GM12878 (cell line): ENCODE measurements around the gene METTL23. TPM values are rescaled to one million over a fixed set of nuclear protein-coding genes. Genes with fewer than 3 reads are reported as not detected.

Experiments used
- ATAC-seq: fragments of 200-7000 bp; cut with Tn5 transposase; 3 replicates; pipeline ENCODE4 v1.9.1; 2020; ENCODE audit warnings: mild to moderate bottlenecking, moderate library complexity
- BruUV-seq: library from RNA; stranded (reverse); fragments of 400-500 nt; replicated peaks from 2 replicates; lab custom pipeline; 2021; lab: Mats Ljungman, UMichigan
- CTCF ChIA-PET: fragments of 300-600 bp; sonication (Branson Sonifier 250); formaldehyde crosslinking; extraction: SDS; loops from one replicate; lab custom pipeline; 2021; ENCODE audit warnings: inconsistent platforms; lab: Yijun Ruan, JAX
- POLR2A ChIA-PET: fragments of 350-600 bp; formaldehyde crosslinking; extraction: SDS; loops from one replicate; lab custom pipeline; 2021; ENCODE audit warnings: inconsistent platforms; lab: Charles Lee
- RAD21 ChIA-PET: fragments of 300-600 bp; sonication (Branson Sonifier 250); formaldehyde crosslinking; loops from one replicate; lab custom pipeline; 2023; ENCODE audit warnings: antibody characterized with exemption; ENCODE audit not compliant: unreplicated experiment; lab: Charles Lee
- SMC1A ChIA-PET: fragments of 300-600 bp; sonication (Branson Sonifier 250); formaldehyde crosslinking; loops from one replicate; lab custom pipeline; 2023; ENCODE audit not compliant: unreplicated experiment, uncharacterized antibody; lab: Charles Lee
- DNase-seq: peaks from one replicate; pipeline ENCODE4 v3.0.0-alpha.2; 2011; ENCODE audit warnings: low read depth, low spot score
- FAIRE-seq: peaks from 3 replicates; lab custom pipeline; 2011; peaks lifted over from hg19 to GRCh38; lab: Jason Lieb, UNC
- H2AFZ ChIP-seq: 2 replicates; pipeline ENCODE4 v1.6.0; 2011; ENCODE audit warnings: low read depth, low read length, control low read depth; ENCODE audit not compliant: control insufficient read depth
- H3K27ac ChIP-seq: 2 replicates; pipeline ENCODE4 v1.5.1; 2011; ENCODE audit warnings: control low read depth; ENCODE audit not compliant: control insufficient read depth, insufficient read depth
- H3K27me3 ChIP-seq, 2 experiments: replicated peaks in 1 of 2; 2 replicates each; pipeline versions ENCODE4 v1.6.0 to v1.6.1; 2011; ENCODE audit warnings: low read length in 1 of 2; ENCODE audit not compliant: control insufficient read depth in 2 of 2, insufficient read depth in 2 of 2
- H3K36me3 ChIP-seq, 2 experiments: 2 replicates each; pipeline ENCODE4 v1.5.1; 2011; ENCODE audit warnings: low read length in 1 of 2; ENCODE audit not compliant: control insufficient read depth in 2 of 2, insufficient read depth in 2 of 2
- H3K4me1 ChIP-seq: 2 replicates; pipeline ENCODE4 v1.6.1; 2011; ENCODE audit warnings: mild to moderate bottlenecking, low read length, moderate library complexity, mixed read lengths; ENCODE audit not compliant: control insufficient read depth, insufficient read depth
- H3K4me2 ChIP-seq: 2 replicates; pipeline ENCODE4 v1.6.0; 2011; ENCODE audit warnings: control low read depth; ENCODE audit not compliant: control insufficient read depth, insufficient read depth
- H3K4me3 ChIP-seq: fragments of 200-600 bp; sonication (generic); 2 replicates; pipeline ENCODE4 v1.5.1; 2016
- H3K79me2 ChIP-seq: 2 replicates; pipeline ENCODE4 v1.6.0; 2011; ENCODE audit warnings: low read length; ENCODE audit not compliant: control insufficient read depth, insufficient read depth
- H3K9ac ChIP-seq: 2 replicates; pipeline ENCODE4 v1.8.0; 2011; ENCODE audit warnings: low read length, control low read depth, mixed read lengths; ENCODE audit not compliant: control insufficient read depth, insufficient read depth
- H3K9me3 ChIP-seq: replicated peaks from 3 replicates; pipeline ENCODE4 v1.5.1; 2011; ENCODE audit warnings: mild to moderate bottlenecking, low read length; ENCODE audit not compliant: control insufficient read depth, insufficient read depth
- H4K20me1 ChIP-seq: 2 replicates; pipeline ENCODE4 v1.6.0; 2011; ENCODE audit not compliant: control insufficient read depth, insufficient read depth
- BCL11A ChIP-seq: IDR thresholded peaks from 2 replicates; pipeline ENCODE4 v1.6.1; 2011; ENCODE audit warnings: low read depth, low read length
- FOXK2 ChIP-seq: fragments of 450-650 bp; IDR thresholded peaks from 2 replicates; pipeline ENCODE4 v1.6.1; 2017; ENCODE audit warnings: mild to moderate bottlenecking, moderate library complexity
- PAX5 ChIP-seq: IDR thresholded peaks from 2 replicates; pipeline ENCODE4 v1.6.1; 2011; ENCODE audit warnings: low read depth, low read length, borderline replicate concordance
- POLR2A ChIP-seq: IDR thresholded peaks from 2 replicates; pipeline ENCODE4 v1.6.1; 2011; ENCODE audit warnings: low read depth, mild to moderate bottlenecking, low read length
- POLR2AphosphoS5 ChIP-seq: IDR thresholded peaks from 2 replicates; pipeline ENCODE4 v1.6.1; 2011; ENCODE audit warnings: mild to moderate bottlenecking, low read length, inconsistent platforms
- POU2F2 ChIP-seq: IDR thresholded peaks from 3 replicates; pipeline ENCODE4 v1.6.1; 2011; ENCODE audit warnings: low read depth, mild to moderate bottlenecking, low read length, borderline replicate concordance
- SMAD5 ChIP-seq: IDR thresholded peaks from 2 replicates; pipeline ENCODE4 v1.6.1; 2016; ENCODE audit warnings: antibody characterized with exemption, low read depth
- ZBED1 ChIP-seq: IDR thresholded peaks from 2 replicates; pipeline ENCODE4 v1.6.1; 2016; ENCODE audit warnings: borderline replicate concordance
- WGBS: methylation state at CpG from one replicate; pipeline ENCODE4 v1.1.6; 2016; ENCODE audit warnings: low lambda C conversion rate; ENCODE audit not compliant: insufficient replicate concordance, insufficient coverage; ENCODE audit errors: missing lambda C conversion rate; 5-methylcytosine and 5-hydroxymethylcytosine counted together
- in situ Hi-C: fragments of 300-500 bp; cut with MboI; formaldehyde crosslinking; loops from 9 replicates; pipeline ENCODE4 v1.14.3; 2018; ENCODE audit warnings: mixed read lengths
- intact Hi-C: fragments of 100-400 bp; cut with micrococcal nuclease; formaldehyde crosslinking; loops from one replicate; pipeline ENCODE4 v1.14.2; 2022; ENCODE audit not compliant: unreplicated experiment
- polyA plus RNA-seq, 11 experiments: library from polyadenylated mRNA; depleted of rRNA in 4 of 11; unstranded in 6 of 11; stranded (reverse) in 5 of 11; fragments of >200 nt; fragmentation: Nextera tagmentation in 4 of 11; fragmentation: Illumina TruSeq in 1 of 11; extraction: Ambion mirVana in 4 of 11; extraction: Trizol in 1 of 11; gene quantifications; 1 replicate in 1 of 11; 2 replicates in 10 of 11; pipeline versions ENCODE4 v1.2.1 to v1.2.3, GENCODE V29; 2011 to 2016; ENCODE audit warnings: inconsistent platforms in 2 of 11, missing spikeins in 2 of 11, low read depth in 1 of 11
- total RNA-seq, 4 experiments: library from RNA; depleted of rRNA in 3 of 4; stranded (reverse); fragments of >200 nt in 3 of 4; fragmentation: Illumina TruSeq in 1 of 4; extraction: Trizol in 1 of 4; gene quantifications; 2 replicates each; pipeline versions ENCODE4 v1.2.1 to v1.2.3, GENCODE V29; 2013 to 2021

The METTL23 gene
- total and polyA plus RNA-seq, 10 of the 15 experiments (the other 5 are each of a cell fraction or from before 2014, with no cell fraction given) = 25.6 to 61.5 (median 30.9) TPM

DNA sequence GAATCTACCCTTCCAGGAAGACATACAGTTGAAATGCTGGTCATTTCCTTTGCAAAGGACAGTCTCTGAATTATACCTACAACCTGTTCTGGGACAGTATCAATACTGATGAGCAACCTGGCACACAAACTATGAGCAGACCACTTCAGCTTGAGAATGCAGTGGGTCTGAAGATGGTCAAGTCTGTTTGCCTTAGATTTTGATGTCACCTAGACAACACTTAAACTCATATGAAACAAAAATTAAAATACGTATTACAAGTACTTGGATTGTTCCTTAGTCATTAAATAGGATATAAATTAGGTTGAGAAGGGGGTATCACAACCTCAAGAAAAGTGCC lies 6.9 kb downstream of the METTL23 start:
- ChIA-PET POLR2A (interaction anchor here (1.0 kb wide), 1 partner anchor 284 kb away, joined by 3 read pairs; no protein-coding TSS in a partner anchor), CTCF (interaction anchor here (0.5 kb wide), 1 partner anchor 356 kb away, joined by 3 read pairs; no protein-coding TSS in a partner anchor)

DNA sequence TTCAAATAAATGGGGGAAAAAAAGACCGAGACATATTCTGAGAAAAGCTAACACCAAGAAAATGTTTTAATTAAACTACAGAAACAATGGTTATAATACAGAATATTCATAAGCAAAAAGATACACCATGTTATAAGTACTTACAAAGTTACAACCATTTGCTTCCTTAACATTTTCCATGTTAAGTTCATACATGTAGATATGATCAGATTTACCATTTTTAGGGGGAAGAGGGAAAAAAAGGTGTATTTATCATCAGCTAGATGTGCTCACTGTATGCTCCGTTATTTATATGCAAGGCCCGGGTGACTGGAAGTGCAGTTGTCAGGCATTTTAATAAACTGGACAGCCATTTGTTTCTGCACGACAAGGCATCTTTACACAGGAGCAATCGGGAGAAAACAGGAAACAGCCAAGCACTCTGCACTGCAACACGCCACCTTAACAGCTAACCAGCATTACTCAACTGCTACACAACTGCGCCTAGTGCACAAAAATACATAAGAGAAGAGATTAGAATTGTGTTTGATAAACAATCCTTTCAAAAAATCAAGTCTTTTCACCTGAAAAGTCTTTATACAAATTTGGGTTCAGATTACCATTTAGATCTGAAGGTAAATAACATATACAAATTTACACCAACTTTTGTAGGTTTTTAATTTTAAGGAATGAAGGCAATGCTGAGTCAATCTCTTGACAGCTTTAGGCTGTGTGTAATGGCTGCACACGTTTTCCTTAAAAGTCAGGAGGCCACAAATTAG lies 7.6 kb downstream of the METTL23 start:
- ChIA-PET POLR2A (interaction anchor here (0.6 to 6.4 kb wide), 3 partner anchors 8 to 284 kb away, joined by 3 to 60 read pairs (median 6); partner anchors contain the start of genes JMJD6 and METTL23), CTCF (interaction anchor here (1.2 to 1.4 kb wide), 2 partner anchors 19 to 176 kb away, joined by 3 to 4 read pairs; no protein-coding TSS in a partner anchor), SMC1A (interaction anchor here (0.6 to 1.2 kb wide), 2 partner anchors 86 to 1412 kb away, joined by 3 read pairs; partner anchors contain the start of gene C17orf99), RAD21 (interaction anchor here (1.6 kb wide), 1 partner anchor 174 kb away, joined by 4 read pairs; no protein-coding TSS in a partner anchor)
- Histone ChIP-seq H3K4me3 (peak overlapping the region; percentile 87), H2AFZ (no peak overlapping the region), H3K9ac (peak overlapping the region; percentile 97), H3K9me3 (no peaks in the 10 kb centered on the region; the same call in 2 of the 3 replicates), H3K36me3 (peaks cover 8 to 36% of the 10 kb centered on the region in 2 experiments), H3K4me1 (no peaks in the 10 kb centered on the region; the same call in none of the 2 replicates), H3K4me2 (peak overlapping the region; percentile 75), H4K20me1 (no peaks in the 10 kb centered on the region; the same call in 1 of the 2 replicates), H3K27me3 (no peaks in the 10 kb centered on the region), H3K79me2 (peaks cover 87% of the 10 kb centered on the region), H3K27ac (peak overlapping the region; percentile 45)
- WGBS = 2% methylated on average over 8 of the region's 8 CpGs
- TF ChIP-seq POLR2A (peak; percentile 48; the same call in 1 of the 2 replicates), BCL11A (no peak), POU2F2 (0 out of 3 replicates have a peak, but pooled peaks have one; percentile 19), POLR2AphosphoS5 (peak; percentile 42), ZBED1 (peak; percentile 24; the same call in 1 of the 2 replicates)
- no peak for FAIRE-seq
- no TSS peak for BruUV-seq
- no peak for DNase-seq
- intact Hi-C loops = loop anchor here (10.0 kb wide), 1 partner anchor 351 kb away; no protein-coding TSS in a partner anchor
- no peak for ATAC-seq
- in situ Hi-C loops = no loop called here

More for the DNA sequence above, 6.9 kb downstream of the METTL23 start:
- H3K27me3 ChIP-seq = no peaks in the 10 kb centered on the region
- H3K9ac ChIP-seq = no peak overlapping the region
- ChIA-PET SMC1A (no interaction called here), RAD21 (interaction anchor here (1.6 kb wide), 1 partner anchor 174 kb away, joined by 4 read pairs; no protein-coding TSS in a partner anchor)
- H2AFZ ChIP-seq = no peak overlapping the region
- no peak overlapping the region for H3K27ac ChIP-seq
- in situ Hi-C loops = no loop called here
- H4K20me1 ChIP-seq = no peaks in the 10 kb centered on the region; the same call in 1 of the 2 replicates
- TF ChIP-seq FOXK2 (no peak), PAX5 (peak; percentile 23; the same call in 1 of the 2 replicates), SMAD5 (peak; percentile 53; the same call in 1 of the 2 replicates)
- TF ChIP-seq, all 136 proteins: peak for 2
- DNase-seq = no peak
- no TSS peak for BruUV-seq
- intact Hi-C loops = loop anchor here (10.0 kb wide), 1 partner anchor 351 kb away; no protein-coding TSS in a partner anchor
- Histone ChIP-seq H3K4me1 (no peaks in the 10 kb centered on the region; the same call in 1 of the 2 replicates), H3K9me3 (no peaks in the 10 kb centered on the region; the same call in 2 of the 3 replicates), H3K79me2 (peaks cover 85% of the 10 kb centered on the region), H3K4me3 (peak overlapping the region; percentile 87), H3K36me3 (peaks cover 8 to 36% of the 10 kb centered on the region in 2 experiments), H3K4me2 (peak overlapping the region; percentile 75)
- FAIRE-seq = no peak
- WGBS = 35% methylated on average over 1 of the region's 1 CpG
- no peak for ATAC-seq
